GM03348 (cell line): ENCODE measurements around the gene PHLDA1.
"Not testable (repeated sequence)": the region's sequence is repeated elsewhere in the genome, so short reads cannot be mapped to it uniquely, and the experiment has no call there.

ENCODE experiments used
- DNase-seq: peaks from one replicate; pipeline ENCODE4 v3.0.0; 2012; ENCODE audit warnings: low spot score

Gene PHLDA1

GRCh38 chr12:76018672-76019071 is 12.9 kb downstream of the PHLDA1 start:
- no peak for DNase-seq

GRCh38 chr12:76018111-76018510 is 13.5 kb downstream of the PHLDA1 start:
- no peak for DNase-seq

GRCh38 chr12:76014007-76014406 is 17.6 kb downstream of the PHLDA1 start:
- DNase-seq: no peak

DNA sequence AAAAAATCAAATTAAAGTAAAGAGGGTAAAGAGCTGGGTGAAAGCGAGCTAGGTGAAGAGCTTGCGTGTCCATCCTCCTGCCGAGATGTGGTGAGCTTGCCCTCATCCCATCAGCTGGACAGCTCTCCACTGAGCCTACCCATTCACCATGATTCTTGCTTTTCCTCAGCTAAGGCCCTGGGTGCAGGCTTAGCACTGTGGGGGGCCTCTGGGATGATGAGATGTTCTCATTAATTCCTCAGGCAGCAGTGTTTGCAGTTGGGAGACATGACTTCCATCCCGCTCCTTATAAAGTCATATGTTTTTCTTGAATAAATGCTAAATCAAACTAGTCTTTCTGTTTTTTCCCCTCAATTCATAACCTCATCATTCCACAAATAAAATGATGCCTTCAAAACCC is 18.0 kb downstream of the PHLDA1 start:
- DNase-seq: no peak

DNA sequence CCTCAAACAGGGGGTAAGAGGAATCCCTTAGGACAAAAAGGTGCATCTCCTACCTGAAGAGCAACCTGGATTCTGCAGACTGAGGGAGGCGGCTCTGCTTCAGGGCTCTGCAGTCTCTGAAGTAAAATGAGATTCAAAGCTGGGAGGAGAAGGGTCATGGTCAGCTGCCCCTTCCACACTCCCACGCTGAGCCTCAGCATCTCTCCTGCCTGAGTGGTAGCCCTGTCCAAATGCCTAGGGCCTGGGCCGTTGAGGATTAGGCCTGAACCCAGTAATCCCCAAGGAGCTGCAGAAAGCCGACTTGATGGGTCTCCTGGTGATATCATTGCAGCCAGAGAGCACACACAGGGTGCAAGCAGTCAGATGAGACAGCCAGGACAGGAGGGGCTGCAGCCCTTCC is 18.9 kb downstream of the PHLDA1 start:
- DNase-seq: no peak

DNA sequence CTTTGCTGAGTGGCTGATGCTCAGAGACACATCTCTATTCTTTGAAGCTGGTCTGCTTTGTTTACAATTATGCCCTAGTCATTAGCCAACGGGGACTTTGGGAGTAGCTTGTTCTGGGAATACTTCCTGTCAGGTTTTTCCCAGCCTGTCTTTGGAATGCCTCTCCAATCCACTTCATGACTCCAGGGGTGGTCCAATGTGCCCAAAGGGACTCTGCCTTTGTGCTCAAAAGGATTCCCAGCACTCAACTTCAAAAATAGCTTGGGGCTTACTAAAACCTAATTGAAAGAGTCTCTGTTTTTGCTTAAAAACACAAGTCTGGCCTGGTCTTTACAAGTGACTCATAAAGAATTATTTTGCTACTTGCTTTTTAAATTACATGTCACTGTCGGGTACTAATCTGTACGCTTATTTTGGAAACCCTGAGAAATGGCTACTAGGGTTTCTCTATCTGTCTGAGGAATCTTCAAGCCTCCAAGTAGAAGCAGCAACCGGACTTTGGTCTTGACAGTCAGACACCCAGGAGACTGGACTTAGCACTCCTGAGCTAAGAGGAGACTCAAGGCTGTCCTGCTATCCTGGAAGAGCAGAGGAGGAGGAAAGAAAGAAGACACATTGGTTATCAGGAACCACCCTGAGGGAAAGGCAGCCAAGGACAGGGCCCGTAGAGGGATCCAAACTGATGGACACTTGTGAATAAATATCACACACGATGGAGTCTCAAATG is 20.7 kb downstream of the PHLDA1 start:
- DNase-seq: no peak

DNA sequence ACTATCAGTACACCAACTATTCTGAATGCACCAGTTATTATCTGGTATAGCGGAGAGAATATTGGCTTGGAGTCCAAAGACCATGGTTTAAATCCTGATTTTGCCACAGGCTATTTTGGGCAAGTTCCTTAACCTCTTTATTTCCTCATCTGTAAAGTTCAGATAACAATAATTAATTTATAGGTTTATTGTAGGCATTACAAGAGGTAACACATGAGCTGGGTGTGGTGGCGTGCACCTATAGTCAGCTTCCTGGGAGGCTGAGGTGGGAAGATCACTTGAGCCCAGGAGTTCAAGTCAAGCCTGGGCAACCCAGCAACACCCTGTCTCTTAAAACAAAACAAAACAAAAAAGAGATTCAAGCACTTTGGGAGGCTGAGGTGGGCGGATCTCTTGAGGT is 23.1 kb downstream of the PHLDA1 start:
- DNase-seq: no peak

DNA sequence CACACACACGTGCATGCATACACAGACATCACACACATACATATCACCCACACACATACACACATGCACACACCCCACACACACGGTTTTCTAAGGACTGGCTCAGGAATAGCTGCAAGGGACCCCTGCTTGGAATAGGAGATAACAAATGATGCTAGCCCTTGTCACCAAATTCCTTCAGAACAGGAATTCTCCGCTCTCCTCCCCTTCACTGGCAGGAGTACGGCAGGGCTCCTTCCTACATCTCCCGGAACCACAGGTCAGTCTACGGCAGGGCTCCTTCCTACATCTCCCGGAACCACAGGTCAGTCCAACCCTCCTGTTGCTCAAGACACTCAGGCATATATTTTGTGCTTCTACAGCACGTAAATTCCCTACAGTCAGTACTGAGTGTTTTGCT is 23.9 kb downstream of the PHLDA1 start:
- DNase-seq: no peak

DNA sequence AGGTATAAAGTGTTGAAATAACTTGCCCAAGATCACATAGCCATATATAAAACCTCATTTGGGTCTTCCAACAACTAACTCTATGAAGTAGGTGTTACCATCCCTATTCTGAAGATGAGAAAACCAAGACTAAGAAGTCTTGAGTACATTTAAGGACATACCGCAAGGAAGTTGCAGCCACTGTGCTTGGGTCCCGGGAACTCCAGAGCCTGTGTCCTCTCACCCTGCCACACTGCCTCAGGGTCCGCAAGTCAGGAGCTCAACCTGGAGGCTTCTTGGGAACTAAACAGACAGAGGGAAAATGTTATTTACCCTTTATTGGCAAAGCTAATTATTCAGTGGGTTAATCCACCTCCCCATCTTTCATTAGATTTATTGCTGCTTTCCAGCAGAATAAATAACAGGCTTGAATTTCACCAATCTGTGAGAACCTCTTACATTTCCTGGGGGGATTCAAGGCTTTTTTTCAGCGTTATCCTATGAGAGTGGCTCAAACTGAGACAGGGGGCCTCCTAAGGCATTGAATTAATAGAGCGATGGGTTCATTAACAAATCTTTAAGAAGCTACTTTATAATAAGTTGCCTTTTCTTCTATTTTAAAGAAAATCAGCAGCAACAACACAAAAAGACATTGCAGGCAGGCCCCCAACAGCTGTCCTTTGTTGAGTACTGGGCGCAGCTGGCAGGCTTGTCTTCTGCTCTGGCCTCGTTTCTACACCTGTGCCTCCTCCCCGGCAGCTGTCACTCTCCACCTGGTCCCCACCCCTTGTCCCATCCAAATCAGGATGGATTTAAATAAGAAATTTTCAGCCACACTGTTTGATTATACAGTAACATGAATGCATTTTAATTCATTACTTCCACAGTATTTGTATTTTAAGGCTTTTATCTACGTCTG is 25.3 kb downstream of the PHLDA1 start:
- DNase-seq: no peak

DNA sequence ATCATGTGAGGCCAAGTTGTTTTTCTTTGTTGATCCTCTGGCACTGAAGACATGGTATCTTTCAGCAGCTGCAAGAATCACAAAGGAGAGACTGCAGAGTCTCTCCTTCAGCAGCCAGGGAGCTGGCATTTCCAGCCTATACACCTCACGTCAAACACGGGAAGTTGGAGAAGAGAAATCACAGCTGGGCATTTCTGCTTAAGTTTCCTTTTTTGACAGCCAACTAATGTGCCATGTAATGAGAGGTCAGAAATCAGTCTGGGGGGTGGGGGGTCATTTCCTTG is 28.3 kb downstream of the PHLDA1 start:
- DNase-seq: no peak

DNA sequence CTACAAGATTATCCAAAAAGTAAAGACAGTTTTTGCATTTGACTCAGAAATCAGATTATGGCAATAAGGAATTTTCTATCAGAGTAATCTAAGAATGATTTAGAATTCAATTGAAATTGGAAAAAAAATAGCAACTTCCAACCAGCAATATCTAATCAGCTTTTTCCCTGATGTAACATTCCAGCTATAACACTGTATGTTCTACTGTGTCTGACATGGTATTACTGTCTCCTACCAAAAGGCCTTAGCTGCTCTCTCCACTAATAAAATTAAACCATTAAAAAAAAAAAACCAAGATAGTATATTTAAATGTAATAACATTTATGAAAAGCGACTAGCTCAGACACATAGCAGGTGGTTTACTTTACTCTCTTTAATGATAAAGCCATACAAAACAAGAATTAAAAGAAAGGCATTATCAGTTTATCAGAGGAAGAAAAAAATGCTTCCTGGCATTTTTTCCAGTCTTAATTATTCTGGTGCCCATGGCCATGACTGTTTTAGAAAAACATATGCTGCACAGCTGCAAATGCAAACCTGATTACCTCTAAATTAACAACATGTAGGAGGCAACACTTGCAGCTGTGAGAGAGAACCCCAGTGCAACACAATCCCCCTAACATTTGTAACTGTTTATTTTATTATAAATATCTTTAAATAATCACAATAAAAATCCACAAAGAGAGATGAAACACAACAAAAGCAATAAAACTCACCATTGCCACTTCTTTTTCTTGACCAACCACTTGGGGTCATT is 28.8 kb downstream of the PHLDA1 start:
- DNase-seq: no peak

DNA sequence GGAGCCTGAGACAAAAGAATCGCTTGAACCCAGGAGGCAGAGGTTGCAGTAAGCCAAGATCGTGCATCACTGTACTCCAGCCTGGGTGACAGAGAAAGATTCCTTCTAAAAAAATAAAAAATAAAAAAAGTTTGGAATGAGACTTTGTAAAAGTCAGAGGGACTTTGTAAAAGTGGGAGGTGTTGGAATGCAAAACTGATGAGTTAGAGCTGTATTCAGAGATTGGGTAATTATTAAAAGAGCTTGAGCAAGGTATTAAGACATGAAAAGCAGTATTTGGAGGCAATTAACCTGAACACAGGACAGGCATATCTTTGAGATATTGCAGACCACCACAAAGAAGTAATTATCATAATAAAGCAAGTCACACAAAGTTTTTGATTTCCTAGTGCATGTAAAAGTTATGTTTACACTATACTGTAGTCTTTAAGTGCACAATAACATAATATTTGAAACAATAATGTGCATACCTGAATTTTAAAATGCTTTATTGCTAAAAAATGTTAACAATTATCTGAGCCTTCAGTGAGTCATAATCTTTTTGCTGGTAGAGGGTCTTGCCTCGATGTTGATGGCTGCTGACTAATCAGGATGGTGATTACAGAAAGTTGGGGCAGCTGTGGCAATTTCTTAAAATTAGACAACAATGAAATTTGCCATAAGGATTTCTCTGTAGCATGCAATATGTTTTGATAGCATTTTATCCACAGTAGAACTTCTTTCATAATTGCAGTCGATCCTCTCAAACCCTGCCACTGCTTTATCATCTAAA is 33.1 kb downstream of the PHLDA1 start:
- peak; percentile 55 for DNase-seq

- no peak for DNase-seq
These were observed 33.9 kb downstream of the PHLDA1 start for GRCh38 chr12:75997658-75998057.

DNA sequence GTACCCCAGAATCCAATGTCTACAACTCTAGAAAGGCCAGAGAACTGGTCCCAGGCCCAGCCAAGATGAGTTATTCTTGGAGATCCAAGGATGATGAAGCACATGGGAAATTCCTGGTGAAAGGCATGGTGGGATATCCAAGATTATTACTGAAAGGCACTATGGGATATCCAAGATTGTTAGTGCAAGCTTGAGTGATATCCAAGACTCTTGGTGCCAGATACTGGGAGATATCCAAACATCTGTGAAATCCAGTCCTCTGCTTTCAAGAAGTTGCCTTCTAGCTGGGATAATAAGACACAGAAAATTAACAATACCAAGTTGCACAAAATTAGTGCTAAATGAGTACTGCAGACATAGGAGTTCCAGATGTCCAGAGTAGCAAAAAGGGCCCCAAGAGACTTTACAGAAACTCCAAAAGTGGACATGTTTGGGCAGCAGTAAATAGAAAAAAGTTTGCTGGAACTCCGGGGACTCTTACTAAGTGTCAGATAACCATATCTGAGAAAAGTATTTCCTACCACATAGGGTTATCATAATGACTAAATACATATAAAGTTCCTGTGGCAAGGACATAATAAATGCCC is 34.6 kb downstream of the PHLDA1 start:
- peak; percentile 24 for DNase-seq

DNA sequence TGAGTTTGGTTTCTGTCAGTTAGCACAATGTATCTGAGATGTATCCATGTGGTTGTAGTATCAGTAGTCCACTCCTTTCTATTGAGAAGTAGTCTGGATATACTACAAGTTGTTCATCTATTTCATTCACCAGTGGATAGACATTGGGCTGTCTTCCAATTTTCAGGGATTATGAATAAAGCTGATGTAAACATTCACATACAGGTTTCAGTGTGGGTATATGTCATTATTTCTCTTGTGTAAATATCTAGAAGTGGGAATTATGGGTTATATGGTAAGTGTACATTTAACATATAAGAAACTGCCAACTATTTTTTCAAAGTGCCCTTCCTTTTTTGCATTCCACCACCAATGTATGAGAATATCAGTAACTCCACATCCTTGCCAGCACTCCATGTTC is 35.9 kb downstream of the PHLDA1 start:
- DNase-seq: no peak

GRCh38 chr12:75994069-75994740 is 37.4 kb downstream of the PHLDA1 start:
- DNase-seq: no peak

- DNase-seq: no peak
These were observed 39.8 kb downstream of the PHLDA1 start for GRCh38 chr12:75991753-75992152.

GRCh38 chr12:75990189-75990912 is 41.2 kb downstream of the PHLDA1 start:
- DNase-seq: no peak

DNA sequence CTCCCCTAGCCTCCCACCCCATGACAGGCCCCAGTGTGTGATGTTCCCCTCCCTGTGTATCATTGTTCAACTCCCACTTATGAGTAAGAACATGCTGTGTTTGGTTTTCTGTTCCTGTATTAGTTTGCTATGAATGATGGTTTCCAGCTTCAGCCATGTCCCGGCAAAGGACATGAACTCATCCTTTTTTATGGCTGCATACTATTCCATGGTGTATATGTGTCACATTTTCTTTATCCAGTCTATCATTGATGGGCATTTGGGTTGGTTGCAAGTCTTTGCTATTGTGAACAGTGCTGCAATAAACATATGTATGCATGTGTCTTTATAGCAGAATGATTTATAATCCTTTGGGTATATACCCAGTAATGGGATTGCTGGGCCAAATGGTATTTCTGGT is 43.9 kb downstream of the PHLDA1 start:
- DNase-seq: not testable (repeated sequence)

DNA sequence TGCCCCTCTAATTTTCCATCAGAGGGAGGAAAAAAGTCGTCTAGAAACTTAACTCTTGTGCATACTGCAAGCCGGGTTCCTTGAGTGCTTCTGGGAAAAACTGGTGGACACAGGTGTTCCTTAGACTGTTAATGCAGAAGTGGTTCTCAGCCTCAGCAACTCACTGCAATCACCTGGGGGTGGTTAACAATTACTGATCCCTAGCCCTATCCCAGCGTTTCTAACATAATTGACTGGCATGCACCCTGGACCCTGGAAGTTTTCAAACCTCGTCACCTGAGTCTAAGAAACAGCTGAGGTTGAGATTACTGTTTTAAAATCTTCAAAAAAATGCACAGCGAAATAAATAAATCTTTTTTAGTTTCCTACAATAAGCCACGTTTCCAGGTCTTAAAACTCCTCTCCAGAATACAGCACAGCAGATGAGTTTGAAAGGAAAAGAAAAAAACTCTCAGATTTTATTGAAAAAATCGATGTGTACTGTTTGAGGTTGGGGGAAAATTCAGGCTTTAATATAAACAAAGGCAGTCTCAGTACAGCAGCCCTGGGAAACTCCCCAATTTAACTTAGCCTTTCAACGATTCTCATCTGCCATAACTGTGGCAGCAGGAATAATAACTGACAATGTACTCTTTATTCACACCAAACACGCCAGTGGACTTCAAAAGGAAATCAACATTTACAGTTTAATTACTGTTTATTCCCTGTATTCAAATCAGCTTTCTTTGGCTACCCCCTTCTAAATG is 45.4 kb downstream of the PHLDA1 start:
- DNase-seq: no peak
